DMS 273 (cell line): ENCODE measurements around the gene NME3.
A peak's percentile ranks its signal among the peaks of the same experiment; 100 is the strongest.

Experiments used
- DNase-seq: peaks from one replicate; lab custom pipeline; 2025; ENCODE audit not compliant: unreplicated experiment; lab: John Stamatoyannopoulos, UW

NME3 gene

GRCh38 chr16:1770328-1771187 is 785 bp downstream of the NME3 start:
- DNase-seq: peak; percentile 48

- no peak for DNase-seq
Observed at GRCh38 chr16:1769402-1770300, 1.7 kb downstream of the NME3 start.

GRCh38 chr16:1768767-1769401 is 2.5 kb downstream of the NME3 start:
- peak; percentile 57 for DNase-seq

- DNase-seq: no peak
Observed at GRCh38 chr16:1768061-1768766, 3.1 kb downstream of the NME3 start.

GRCh38 chr16:1767116-1767994 is 4.0 kb downstream of the NME3 start:
- DNase-seq: no peak

- DNase-seq: no peak
Observed at GRCh38 chr16:1766701-1767100, 4.6 kb downstream of the NME3 start.

GRCh38 chr16:1766231-1766630 is 5.1 kb downstream of the NME3 start:
- no peak for DNase-seq

- no peak for DNase-seq
Observed at GRCh38 chr16:1765826-1766225, 5.5 kb downstream of the NME3 start.

- no peak for DNase-seq
Observed at GRCh38 chr16:1764971-1765370, 6.4 kb downstream of the NME3 start.

GRCh38 chr16:1763521-1764511 is 7.5 kb downstream of the NME3 start:
- DNase-seq: peak; percentile 55

- no peak for DNase-seq
Observed at GRCh38 chr16:1762879-1763520, 8.3 kb downstream of the NME3 start.

GRCh38 chr16:1762196-1762878 is 9.0 kb downstream of the NME3 start:
- no peak for DNase-seq

- DNase-seq: no peak
Observed at GRCh38 chr16:1761751-1762150, 9.6 kb downstream of the NME3 start.

GRCh38 chr16:1760911-1761310 is 10.4 kb downstream of the NME3 start:
- DNase-seq: no peak

GRCh38 chr16:1759511-1759910 is 11.8 kb downstream of the NME3 start:
- no peak for DNase-seq

- DNase-seq: no peak
Observed at GRCh38 chr16:1758923-1759322, 12.4 kb downstream of the NME3 start.

- DNase-seq: no peak
Observed at GRCh38 chr16:1757714-1758461, 13.5 kb downstream of the NME3 start.
